Measurements from ENCODE around the gene PDZD8.

Gene PDZD8, protein sequence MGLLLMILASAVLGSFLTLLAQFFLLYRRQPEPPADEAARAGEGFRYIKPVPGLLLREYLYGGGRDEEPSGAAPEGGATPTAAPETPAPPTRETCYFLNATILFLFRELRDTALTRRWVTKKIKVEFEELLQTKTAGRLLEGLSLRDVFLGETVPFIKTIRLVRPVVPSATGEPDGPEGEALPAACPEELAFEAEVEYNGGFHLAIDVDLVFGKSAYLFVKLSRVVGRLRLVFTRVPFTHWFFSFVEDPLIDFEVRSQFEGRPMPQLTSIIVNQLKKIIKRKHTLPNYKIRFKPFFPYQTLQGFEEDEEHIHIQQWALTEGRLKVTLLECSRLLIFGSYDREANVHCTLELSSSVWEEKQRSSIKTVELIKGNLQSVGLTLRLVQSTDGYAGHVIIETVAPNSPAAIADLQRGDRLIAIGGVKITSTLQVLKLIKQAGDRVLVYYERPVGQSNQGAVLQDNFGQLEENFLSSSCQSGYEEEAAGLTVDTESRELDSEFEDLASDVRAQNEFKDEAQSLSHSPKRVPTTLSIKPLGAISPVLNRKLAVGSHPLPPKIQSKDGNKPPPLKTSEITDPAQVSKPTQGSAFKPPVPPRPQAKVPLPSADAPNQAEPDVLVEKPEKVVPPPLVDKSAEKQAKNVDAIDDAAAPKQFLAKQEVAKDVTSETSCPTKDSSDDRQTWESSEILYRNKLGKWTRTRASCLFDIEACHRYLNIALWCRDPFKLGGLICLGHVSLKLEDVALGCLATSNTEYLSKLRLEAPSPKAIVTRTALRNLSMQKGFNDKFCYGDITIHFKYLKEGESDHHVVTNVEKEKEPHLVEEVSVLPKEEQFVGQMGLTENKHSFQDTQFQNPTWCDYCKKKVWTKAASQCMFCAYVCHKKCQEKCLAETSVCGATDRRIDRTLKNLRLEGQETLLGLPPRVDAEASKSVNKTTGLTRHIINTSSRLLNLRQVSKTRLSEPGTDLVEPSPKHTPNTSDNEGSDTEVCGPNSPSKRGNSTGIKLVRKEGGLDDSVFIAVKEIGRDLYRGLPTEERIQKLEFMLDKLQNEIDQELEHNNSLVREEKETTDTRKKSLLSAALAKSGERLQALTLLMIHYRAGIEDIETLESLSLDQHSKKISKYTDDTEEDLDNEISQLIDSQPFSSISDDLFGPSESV

DNA sequence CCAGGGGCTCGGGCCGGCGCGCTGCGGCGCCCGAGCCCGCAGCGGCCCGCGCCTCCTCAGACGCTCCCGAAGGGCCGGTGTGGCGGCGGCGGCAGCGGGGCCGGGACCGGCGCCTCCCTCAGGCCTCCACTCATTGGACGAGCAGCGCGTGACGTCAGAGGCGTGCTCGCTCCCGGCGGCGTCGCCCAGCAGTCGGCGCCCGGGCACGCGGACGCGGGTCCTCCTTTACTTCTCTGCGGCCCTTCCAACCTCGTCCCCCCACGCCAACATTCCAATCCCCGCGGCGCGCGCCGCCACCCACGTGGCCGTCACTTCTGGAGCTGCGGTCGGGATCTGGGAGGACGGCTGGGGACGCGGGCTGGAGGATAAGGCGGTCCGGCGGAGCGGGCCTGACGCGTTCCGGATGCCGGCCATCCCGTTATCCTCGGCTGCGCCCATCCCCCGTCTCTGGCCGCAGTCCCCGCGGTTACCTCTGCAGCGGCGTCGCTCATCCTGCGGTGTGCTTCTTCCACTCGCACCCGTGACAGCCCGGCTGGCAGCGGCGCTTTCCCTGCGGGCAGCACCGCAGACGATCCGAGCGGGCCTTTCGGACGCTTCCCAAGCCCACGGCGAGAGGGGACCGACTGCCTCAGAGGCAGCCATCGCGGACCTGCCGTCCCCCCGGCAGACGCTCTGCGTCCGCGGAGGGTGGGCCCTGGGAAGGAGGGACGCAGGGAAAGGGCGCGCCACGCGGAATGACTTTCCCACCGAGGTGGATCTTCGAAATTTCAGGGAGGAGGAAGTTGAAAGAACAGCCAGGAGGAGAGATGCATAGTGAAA, at the start of gene PDZD8:
Gene PDZD8, minus strand, starts transcription at position 81 of the 819 bp plus-strand sequence. CDS start 213 bp downstream, outside the sequence.
- Mint-ChIP-seq H3K36me3 (peaks cover 6% of the 10 kb centered on the region), H3K9me3 (no peaks in the 10 kb centered on the region), H3K4me1 (peaks cover 32% of the 10 kb centered on the region), H3K27ac (peak within 1 kb of the TSS; percentile 83), H3K27me3 (peaks cover 46% of the 10 kb centered on the region), H3K4me3 (peak within 1 kb of the TSS; percentile 82)
- peak; percentile 92 for DNase-seq
- CTCF ChIA-PET = no interaction called here

DNA sequence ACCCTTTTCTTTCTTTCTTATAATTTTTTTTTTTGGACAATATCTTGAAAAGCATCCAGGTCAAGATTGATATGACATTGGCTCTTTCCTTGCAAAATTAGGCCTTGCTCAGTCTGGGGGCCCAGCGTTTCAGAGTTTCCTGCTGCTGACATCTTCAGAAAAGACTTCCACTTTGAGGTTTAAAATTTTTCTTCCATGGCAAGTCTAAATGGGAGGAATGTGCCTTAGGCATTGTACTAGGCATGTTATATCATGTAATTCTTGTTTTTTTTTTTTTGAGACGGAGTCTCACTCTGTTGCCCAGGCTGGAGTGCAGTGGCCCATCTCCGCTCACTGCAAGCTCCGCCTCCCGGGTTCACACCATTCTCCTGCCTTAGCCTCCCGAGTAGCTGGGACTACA, 48.9 kb upstream of the PDZD8 start:
- Mint-ChIP-seq H3K27me3 (peaks cover 4% of the 10 kb centered on the region), H3K27ac (no peak overlapping the region), H3K4me1 (no peaks in the 10 kb centered on the region), H3K9me3 (no peaks in the 10 kb centered on the region), H3K36me3 (no peaks in the 10 kb centered on the region), H3K4me3 (no peak overlapping the region)
- DNase-seq = no peak
- CTCF ChIA-PET = no interaction called here

DNA sequence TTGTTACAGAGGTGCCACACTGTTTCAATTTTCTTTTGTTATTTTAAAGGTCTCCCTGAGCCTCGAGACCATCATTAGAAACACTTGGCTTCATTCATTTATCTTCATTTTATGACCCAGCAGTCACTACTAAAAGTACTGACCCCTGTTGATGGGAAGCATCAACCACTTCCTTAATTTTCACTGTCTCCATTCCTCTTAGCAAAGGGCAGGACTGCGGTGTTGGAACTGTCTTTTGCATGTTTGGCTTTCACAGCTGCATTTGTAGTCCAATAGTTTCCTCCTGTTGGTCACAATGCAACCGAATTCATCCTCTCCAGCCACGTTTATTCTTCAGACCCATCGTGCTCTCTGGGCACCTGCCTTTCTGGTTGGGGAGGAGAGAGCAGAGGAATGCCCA, 46.7 kb upstream of the PDZD8 start:
- Mint-ChIP-seq H3K4me3 (no peak overlapping the region), H3K27ac (no peak overlapping the region), H3K27me3 (no peaks in the 10 kb centered on the region), H3K4me1 (no peaks in the 10 kb centered on the region), H3K9me3 (no peaks in the 10 kb centered on the region), H3K36me3 (no peaks in the 10 kb centered on the region)
- CTCF ChIA-PET = no interaction called here
- no peak for DNase-seq

DNA sequence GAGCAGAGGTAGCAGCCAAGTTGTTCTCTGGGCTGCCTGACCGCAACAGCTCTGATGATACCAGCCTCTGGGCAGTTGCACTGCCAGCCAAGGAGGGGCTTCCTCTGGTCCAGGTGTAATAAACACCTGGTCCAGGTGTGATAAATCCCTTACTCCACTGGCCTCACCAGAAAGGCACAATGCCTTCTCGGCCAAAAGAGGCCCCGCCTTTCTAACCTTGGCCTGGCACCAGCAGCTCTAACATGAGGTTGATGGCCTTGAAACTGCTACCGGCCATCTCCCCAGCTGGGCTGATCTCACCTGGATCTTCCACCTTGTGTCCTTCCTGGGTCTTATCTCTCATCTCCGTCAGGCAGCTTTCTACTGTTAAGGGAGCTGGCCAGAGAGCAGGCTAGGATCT, 45.5 kb upstream of the PDZD8 start:
- DNase-seq = no peak
- no peaks in the 10 kb centered on the region for H3K27me3 Mint-ChIP-seq
- no peaks in the 10 kb centered on the region for H3K9me3 Mint-ChIP-seq
- CTCF ChIA-PET = no interaction called here
- no peak overlapping the region for H3K4me3 Mint-ChIP-seq
- H3K36me3 Mint-ChIP-seq = no peaks in the 10 kb centered on the region
- no peak overlapping the region for H3K27ac Mint-ChIP-seq
- no peaks in the 10 kb centered on the region for H3K4me1 Mint-ChIP-seq

DNA sequence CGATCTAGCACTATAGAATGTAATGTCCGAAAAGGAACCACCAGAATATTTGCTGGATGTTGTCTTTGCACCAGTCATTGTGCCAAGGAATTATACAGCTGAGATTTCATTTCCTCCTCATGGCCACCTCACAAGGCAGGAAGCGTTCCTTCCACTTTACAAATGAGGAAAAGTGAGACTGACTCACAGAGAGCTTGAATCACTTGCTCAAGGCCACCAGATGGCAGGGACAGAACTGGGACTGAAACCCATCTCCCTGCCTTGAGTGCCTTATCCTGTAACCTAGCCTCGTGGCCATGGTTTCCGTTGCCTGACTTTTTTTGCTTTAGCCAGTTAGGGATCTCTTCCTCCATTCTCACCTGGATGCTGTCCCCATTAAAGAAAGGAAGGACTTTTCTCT, 44.7 kb upstream of the PDZD8 start:
- no peak for DNase-seq
- Mint-ChIP-seq H3K4me3 (no peak overlapping the region), H3K27ac (no peak overlapping the region), H3K9me3 (no peaks in the 10 kb centered on the region), H3K36me3 (no peaks in the 10 kb centered on the region), H3K27me3 (no peaks in the 10 kb centered on the region), H3K4me1 (no peaks in the 10 kb centered on the region)
- CTCF ChIA-PET = no interaction called here

DNA sequence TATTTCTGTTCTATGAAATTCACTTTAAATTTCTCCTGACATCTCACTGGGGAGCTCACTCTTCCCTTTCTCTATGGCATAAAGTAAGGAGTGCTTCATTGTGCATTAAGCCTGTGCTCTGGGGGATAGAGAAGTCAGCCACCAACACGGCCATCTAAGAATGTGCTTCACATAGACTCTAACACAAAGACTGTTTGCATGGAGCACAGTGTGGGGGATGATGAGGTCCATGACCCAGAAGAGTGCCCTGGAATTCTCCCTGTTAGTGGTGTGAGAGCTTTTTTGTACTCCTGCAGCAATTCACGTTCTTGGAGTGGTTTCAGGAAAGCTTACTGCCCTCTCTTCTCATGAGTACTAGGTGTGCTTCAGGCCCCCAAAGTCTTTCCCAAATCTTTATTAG, 43.9 kb upstream of the PDZD8 start:
- H3K27me3 Mint-ChIP-seq = no peaks in the 10 kb centered on the region
- H3K27ac Mint-ChIP-seq = no peak overlapping the region
- no peak overlapping the region for H3K4me3 Mint-ChIP-seq
- no peak for DNase-seq
- no peaks in the 10 kb centered on the region for H3K36me3 Mint-ChIP-seq
- CTCF ChIA-PET = no interaction called here
- no peaks in the 10 kb centered on the region for H3K9me3 Mint-ChIP-seq
- H3K4me1 Mint-ChIP-seq = no peaks in the 10 kb centered on the region

DNA sequence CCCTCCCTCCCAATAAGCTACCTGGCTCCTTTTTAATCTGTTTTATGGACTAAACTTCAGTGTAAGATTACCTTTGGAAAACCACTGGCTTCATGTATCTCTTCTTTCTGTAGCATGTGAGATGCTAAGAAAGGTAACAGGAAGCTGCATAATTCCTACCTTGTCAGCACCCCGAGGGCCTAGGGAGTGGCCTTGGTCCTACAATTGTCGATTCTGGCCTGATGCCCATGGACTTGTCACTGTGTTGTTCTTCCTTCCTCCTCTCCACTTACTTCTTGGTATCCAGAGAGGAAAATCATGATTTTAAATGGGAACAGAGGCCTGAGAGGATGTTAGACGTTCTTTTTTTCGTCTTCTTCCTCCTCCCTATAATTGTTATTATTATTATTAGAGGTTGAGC, 42.9 kb upstream of the PDZD8 start:
- CTCF ChIA-PET = no interaction called here
- H3K4me1 Mint-ChIP-seq = no peaks in the 10 kb centered on the region
- H3K27ac Mint-ChIP-seq = no peak overlapping the region
- H3K4me3 Mint-ChIP-seq = no peak overlapping the region
- no peak for DNase-seq
- H3K27me3 Mint-ChIP-seq = no peaks in the 10 kb centered on the region
- no peaks in the 10 kb centered on the region for H3K9me3 Mint-ChIP-seq
- no peaks in the 10 kb centered on the region for H3K36me3 Mint-ChIP-seq

DNA sequence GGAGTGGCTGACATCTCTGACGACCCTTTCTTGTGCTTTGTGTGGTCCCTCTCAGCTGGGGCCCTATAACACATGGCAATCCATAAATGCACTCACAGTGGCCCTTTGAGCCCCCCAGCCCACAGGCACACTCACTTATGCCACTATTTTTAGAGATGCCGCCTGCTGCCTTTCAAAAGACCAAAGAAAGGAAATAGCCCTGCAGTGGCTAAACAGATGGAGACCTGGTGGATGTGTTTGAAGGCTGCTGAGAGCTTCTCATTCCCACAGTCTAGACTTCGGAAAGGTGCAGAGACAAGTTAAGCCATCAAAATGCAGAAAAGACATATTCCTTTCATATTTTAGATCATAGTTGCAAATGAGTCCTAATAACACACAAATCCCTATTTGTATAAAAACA, 42.0 kb upstream of the PDZD8 start:
- no peak for DNase-seq
- Mint-ChIP-seq H3K27ac (no peak overlapping the region), H3K4me1 (no peaks in the 10 kb centered on the region), H3K36me3 (no peaks in the 10 kb centered on the region), H3K9me3 (no peaks in the 10 kb centered on the region), H3K4me3 (no peak overlapping the region), H3K27me3 (peaks cover 1% of the 10 kb centered on the region)
- CTCF ChIA-PET = no interaction called here

DNA sequence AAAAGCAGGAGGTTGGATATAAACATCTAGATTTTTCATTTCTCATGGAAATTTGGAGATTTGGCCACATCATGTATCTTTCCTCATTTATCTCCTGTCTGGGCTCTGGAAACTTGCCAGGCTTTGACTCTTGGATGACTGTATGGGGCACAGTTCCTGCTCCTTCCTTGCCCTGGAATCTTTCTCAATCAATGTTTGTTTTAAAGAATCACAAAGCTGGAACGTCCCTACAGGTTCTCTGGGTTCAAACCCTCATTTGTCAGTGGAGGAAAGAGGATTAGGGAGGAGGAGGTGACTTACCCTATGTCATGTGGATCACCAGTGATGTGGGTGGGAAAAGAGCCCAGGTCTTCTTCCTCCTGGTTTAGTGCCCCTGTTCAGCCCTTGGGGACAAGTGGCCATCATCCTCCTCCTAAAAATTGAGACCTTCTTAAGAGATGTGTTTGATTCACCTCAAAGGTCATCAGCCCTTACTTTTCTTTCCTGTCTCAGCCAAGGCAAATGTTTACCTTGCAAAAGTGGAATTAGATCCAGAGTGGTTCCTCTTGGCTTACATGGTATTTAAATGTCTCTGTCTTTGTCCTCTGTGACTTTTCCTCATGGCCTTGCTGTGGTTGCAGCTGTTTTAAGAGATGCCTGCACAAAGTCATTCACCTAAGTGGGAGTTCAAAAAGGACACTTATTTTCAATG, 38.8 kb upstream of the PDZD8 start:
- no peaks in the 10 kb centered on the region for H3K36me3 Mint-ChIP-seq
- H3K27me3 Mint-ChIP-seq = peaks cover 18% of the 10 kb centered on the region
- DNase-seq = no peak
- no peak overlapping the region for H3K27ac Mint-ChIP-seq
- CTCF ChIA-PET = no interaction called here
- no peak overlapping the region for H3K4me3 Mint-ChIP-seq
- no peaks in the 10 kb centered on the region for H3K4me1 Mint-ChIP-seq
- no peaks in the 10 kb centered on the region for H3K9me3 Mint-ChIP-seq

DNA sequence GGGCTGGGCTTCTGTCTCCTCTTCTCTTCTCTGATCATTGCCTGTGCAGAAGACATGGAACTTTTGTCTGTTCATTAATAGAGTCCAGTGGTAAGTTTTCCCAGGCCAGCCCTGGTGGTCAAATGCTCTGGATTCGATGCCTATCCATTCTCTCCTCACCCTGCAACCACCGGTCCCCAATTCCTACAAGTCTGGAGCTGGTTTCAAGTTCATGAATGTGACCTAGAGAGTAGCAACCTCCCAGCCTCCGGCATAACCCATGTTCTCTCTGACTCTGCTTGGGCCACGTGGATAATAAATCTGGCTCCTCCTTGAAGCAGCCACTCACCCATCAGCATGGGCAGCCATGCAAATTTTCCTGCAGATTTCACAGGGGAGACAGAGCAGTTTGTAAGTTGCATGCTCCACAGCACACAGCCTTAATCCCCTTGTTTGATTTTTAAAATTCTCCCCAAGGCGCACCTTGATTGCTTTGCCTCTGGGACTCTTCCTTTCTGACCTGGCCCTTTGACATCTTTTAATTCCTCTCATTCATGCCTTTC, 37.3 kb upstream of the PDZD8 start:
- H3K27ac Mint-ChIP-seq = no peak overlapping the region
- H3K9me3 Mint-ChIP-seq = no peaks in the 10 kb centered on the region
- no peaks in the 10 kb centered on the region for H3K4me1 Mint-ChIP-seq
- CTCF ChIA-PET = no interaction called here
- no peak for DNase-seq
- H3K27me3 Mint-ChIP-seq = peaks cover 18% of the 10 kb centered on the region
- no peaks in the 10 kb centered on the region for H3K36me3 Mint-ChIP-seq
- no peak overlapping the region for H3K4me3 Mint-ChIP-seq

DNA sequence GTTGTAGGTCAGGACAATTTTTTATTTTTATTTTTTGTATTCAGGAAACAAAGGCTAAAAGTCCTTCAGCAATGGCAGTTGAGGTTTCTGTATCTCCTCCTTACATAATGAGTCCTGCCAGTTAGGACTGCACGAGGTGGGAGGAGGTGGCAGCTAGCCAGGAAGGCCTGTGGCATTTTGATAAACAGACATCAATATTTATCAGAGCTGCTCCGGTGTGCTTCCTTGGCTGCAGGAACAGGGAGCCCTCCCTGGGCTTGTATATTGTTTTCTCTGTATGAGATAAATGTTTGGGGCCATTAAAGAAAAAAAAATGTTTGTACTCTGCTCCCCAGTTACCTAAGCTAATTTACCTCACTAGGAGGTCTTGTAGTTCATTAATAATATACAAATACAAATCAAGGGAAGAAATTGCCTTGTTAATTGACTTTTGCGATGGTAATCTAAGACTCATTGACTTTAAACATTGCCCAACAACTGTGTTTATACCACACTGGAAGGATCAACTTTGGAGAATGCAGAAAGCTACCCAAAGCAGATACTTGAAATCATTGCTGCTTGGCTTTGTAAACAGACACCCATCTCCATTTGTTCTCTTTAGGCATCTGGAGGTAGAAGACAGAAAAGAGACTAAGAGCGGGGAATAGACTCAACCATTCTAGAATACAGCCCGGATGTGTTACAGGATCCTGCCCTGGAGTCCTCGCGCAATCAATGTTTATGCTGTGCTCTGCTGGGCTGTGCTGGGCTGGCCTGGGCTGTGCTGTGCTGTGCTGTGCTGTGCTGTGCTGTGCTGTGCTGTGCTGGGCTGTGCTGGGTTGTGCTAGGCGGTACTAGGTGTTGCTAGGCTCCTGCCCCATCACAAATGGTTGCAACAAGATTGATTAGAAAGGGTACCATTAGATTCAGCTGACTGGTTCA, 36.5 kb upstream of the PDZD8 start:
- no peak overlapping the region for H3K4me3 Mint-ChIP-seq
- H3K27me3 Mint-ChIP-seq = peaks cover 18% of the 10 kb centered on the region
- CTCF ChIA-PET = no interaction called here
- no peaks in the 10 kb centered on the region for H3K4me1 Mint-ChIP-seq
- H3K9me3 Mint-ChIP-seq = no peaks in the 10 kb centered on the region
- no peak overlapping the region for H3K27ac Mint-ChIP-seq
- H3K36me3 Mint-ChIP-seq = no peaks in the 10 kb centered on the region
- no peak for DNase-seq

DNA sequence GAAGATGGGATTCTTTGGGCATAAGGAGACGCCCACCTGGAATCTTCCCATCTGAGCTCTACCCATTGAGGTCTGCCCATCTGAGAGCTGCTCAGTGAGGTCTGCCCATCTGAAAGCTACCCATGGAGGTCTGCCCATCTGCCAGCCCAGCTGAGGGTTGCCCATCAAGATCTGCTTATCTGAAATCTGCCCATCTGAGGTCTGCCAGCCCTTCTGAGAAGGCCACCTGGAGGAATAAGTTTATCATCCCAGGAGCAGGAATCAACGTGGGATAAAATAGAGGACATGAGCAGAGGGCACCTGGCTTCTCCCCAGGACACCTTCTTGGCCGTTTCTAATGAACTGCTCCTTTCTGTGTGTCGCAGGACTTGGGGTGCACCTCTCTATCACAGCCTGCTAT, 35.3 kb upstream of the PDZD8 start:
- Mint-ChIP-seq H3K4me1 (no peaks in the 10 kb centered on the region), H3K27me3 (peaks cover 18% of the 10 kb centered on the region), H3K9me3 (no peaks in the 10 kb centered on the region), H3K27ac (no peak overlapping the region), H3K4me3 (no peak overlapping the region), H3K36me3 (no peaks in the 10 kb centered on the region)
- CTCF ChIA-PET = no interaction called here
- no peak for DNase-seq
